NCI-H526 treated with DMSO at 0.1 percent for 48 hours (cell line): ENCODE results near the gene LCMT2.

Experiments used
- DNase-seq: peaks from one replicate; lab custom pipeline; 2025; lab: John Stamatoyannopoulos, UW

The LCMT2 gene, protein sequence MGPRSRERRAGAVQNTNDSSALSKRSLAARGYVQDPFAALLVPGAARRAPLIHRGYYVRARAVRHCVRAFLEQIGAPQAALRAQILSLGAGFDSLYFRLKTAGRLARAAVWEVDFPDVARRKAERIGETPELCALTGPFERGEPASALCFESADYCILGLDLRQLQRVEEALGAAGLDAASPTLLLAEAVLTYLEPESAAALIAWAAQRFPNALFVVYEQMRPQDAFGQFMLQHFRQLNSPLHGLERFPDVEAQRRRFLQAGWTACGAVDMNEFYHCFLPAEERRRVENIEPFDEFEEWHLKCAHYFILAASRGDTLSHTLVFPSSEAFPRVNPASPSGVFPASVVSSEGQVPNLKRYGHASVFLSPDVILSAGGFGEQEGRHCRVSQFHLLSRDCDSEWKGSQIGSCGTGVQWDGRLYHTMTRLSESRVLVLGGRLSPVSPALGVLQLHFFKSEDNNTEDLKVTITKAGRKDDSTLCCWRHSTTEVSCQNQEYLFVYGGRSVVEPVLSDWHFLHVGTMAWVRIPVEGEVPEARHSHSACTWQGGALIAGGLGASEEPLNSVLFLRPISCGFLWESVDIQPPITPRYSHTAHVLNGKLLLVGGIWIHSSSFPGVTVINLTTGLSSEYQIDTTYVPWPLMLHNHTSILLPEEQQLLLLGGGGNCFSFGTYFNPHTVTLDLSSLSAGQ

DNA sequence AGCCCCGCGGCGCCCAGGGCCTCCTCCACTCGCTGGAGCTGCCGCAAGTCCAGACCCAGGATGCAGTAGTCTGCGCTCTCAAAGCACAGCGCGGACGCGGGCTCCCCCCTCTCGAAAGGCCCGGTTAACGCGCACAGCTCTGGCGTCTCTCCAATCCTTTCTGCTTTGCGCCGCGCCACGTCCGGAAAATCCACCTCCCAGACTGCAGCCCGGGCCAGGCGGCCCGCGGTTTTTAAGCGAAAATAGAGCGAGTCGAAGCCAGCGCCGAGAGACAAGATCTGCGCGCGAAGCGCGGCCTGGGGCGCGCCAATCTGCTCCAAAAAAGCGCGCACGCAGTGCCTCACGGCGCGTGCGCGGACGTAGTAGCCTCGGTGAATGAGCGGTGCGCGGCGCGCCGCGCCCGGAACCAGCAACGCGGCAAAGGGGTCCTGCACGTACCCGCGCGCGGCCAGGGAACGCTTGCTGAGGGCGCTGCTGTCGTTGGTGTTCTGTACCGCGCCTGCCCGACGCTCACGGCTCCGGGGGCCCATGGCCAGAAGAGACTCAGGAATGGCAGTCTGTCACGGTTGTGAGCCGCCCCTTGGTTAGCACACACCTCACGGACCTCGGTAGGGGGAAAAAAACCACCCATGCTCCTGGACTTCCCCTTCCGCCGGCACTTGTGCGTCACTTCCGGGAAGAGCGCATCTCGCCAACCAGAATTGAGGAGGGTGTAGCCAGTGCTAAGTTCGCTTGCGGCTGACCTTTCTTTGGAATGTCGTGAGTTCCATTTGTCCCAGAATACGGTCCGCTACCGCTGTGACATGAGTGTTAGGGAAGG lies at the start of gene LCMT2:
TSS of gene LCMT2 (minus strand) at position 614 of the 820 bp plus-strand sequence. CDS start at position 530, 84 bp downstream.
- DNase-seq, result peak; percentile 87

- DNase-seq, result no peak
These were observed 48.2 kb upstream of the LCMT2 start for GRCh38 chr15:43378601-43379000.

DNA sequence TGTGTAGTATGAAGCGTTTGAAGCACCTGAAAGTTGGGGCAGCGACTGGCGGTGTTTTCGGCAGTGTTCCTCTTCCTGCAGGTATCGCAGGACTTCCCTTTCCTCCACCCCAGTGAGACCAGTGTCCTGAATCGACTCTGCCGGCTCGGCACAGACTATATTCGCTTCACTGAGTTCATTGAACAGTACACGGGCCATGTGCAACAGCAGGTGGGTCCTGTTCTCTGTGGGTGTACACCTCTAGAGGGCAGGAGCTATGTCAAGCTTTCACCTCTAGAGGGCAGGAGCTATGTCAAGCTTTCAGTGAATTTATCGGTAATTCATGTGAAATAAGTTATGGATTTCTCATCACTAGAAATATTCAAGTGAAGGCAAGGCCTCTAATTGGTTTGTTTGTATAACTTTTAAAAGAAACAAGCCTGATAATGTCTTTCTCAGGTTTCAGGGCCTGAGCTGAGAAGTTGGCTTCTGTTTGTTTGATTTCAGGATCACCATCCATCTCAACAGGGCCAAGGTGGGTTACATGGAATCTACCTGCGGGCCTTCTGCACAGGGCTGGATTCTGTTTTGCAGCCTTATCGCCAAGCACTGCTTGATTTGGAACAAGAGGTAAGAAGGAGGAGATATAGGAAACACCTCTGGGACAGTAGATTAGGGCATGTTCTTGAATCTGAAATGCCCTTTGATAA lies 45.8 kb upstream of the LCMT2 start:
- DNase-seq, result peak; percentile 42

DNA sequence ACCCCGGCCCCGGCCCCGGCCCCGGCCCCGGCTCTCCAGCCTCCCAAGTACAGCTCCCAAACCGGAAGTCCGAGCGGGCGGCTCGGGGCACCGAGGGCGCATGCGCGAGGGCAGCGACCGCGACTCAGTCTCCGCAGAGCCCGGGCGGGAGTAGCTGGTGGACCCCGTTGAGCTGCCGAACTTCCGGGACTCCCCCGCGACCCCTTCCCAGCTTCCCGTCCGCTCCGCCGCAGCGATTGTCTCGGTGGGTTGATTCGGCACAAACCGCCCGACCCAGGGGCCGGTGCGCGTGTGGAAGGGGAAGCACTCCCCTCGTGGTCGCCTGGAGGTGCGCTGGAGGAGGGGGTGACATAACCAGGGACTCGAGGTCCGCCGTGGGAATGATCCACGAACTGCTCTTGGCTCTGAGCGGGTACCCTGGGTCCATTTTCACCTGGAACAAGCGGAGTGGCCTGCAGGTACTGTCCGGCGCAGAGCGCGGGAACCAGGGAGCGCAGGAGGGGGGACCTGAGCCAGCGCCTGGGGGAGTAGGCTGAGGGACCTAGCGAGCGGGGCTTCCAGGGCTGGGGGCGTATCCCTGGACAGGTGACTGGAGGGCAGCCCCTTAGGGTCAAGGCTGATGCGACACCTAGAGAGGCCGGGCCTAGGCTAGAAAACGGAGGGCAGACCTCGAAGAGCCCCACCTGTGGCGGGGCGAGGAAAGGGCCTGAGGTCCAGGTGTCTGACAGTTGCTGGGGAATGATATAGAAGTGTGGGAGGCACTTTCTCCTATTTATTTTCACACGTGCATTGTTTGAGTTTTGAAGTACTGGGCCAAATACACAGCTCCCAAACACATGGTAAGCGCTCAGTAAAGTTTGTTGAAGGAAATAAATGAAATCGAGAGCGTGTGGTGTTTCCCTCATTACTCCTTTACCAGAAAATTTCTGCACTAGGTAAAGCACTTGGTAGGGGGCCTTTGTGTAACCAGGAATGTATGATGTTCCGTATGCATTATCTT lies 40.9 kb upstream of the LCMT2 start, which contains the start of the genes TUBGCP4 and ZSCAN29:
TSS of gene TUBGCP4 (plus strand) at position 127 of the 1,000 bp plus-strand sequence. CDS start at position 381, 254 bp downstream.
TSS of gene ZSCAN29 (minus strand) at position 69 of the 1,000 bp plus-strand sequence. CDS start 1,130 bp downstream, outside the sequence.
- peak; percentile 85 for DNase-seq

DNA sequence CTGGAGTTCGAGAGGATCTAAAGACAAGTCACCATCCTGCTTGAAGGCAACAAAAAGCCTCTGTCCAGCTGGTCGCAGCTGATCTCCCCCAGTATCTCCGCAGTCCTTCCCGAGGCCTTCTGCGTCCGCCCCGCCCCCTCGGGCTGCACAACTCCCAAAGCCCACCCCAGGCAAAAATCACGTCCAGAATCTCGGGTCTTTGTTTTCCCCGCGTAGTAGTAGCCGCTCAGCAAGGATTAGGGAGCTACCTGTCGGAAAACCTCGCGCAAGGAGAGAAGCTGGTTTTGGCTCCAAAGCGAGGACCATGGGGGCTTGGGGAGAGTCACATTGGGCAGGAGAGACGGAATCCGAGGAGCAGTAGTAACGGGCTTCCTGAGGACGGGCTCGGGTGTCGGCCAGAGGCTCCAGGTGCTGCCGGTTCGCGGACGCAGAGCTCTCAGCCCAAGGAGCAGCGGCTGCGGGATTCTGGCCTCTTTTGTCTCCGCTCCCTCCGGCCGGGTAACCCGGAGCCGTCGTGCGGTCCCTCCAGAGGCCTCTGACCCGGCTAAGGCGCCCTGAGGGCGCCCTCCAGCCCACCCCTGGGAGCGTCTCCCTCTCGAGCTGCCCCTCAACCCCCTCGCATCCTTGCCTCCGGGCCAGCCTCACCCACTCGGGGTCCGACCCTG lies 40.1 kb upstream of the LCMT2 start:
- no peak for DNase-seq

GRCh38 chr15:43361313-43361903 lies 31.0 kb upstream of the LCMT2 start:
- DNase-seq, result no peak

GRCh38 chr15:43360821-43361220 lies 30.4 kb upstream of the LCMT2 start:
- no peak for DNase-seq

DNA sequence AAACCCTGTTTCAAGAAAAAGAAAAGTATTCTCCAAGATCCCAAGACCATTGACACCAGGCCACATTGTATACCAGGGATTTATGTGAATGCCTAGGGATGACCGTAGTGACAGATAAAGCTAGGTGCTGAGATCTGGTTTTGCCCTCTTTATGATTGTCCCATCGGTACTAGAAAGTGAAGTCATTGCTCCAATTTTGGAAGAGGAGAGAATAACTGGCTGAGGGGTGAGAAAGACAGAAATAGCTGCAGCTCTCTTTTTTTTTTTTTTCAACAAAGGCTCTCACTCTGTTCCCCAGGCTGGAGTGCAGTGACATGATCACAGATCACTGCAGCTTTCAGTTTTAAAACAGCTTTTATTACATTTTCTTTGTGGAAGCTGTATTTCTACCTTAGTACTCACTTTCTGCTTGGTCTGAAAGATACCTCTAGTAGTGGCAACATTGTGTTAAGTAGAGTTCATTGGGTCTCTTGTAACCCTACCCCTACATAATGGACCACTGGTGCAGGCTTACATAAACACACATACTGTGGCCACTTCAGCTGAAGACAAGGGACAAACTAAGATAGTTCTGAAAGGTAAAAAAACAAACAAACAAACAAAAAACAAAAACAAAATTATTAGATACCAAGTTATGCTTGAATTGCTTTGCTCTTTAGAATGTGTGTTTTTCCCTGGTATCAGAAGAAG lies 22.5 kb upstream of the LCMT2 start:
- DNase-seq, result no peak

DNA sequence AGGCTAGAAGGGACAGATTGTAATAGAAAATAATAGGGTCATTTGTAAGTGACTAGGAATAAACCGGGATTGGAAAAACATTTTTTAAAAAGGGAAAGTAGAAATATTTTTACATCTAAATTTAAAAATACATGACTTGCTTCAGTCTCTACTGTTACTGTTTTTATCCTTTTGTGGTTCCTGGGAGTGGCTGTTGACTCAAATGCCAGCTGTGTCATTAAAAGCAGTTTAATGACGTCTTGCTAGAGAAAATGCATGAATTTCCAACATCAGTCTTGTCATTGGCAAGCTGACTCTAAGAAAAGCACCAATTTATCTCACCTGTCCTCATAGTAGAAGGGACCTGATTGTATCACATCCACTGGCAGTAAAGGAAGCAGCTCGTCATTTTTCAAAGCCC lies 16.7 kb upstream of the LCMT2 start:
- DNase-seq, result no peak

- no peak for DNase-seq
These were observed 15.9 kb upstream of the LCMT2 start for GRCh38 chr15:43346305-43346704.

DNA sequence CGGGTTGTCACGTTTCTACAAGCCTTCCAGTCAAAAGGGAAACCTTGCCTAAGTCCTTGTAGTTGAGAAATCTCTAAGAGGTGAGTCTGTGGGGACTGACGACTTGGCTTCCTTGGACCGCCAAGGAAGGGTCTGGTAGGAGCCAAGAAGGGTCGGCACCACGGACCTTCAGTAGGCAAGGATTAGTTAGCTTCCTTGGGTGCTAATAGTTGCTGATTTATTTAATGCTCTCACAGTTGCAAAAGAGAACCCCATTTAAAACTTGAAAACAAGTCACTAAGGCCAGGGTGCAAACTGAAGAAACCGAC lies 361 bp upstream of the LCMT2 start:
- no peak for DNase-seq

GRCh38 chr15:43329217-43329959 lies 985 bp downstream of the LCMT2 start:
- DNase-seq, result no peak

DNA sequence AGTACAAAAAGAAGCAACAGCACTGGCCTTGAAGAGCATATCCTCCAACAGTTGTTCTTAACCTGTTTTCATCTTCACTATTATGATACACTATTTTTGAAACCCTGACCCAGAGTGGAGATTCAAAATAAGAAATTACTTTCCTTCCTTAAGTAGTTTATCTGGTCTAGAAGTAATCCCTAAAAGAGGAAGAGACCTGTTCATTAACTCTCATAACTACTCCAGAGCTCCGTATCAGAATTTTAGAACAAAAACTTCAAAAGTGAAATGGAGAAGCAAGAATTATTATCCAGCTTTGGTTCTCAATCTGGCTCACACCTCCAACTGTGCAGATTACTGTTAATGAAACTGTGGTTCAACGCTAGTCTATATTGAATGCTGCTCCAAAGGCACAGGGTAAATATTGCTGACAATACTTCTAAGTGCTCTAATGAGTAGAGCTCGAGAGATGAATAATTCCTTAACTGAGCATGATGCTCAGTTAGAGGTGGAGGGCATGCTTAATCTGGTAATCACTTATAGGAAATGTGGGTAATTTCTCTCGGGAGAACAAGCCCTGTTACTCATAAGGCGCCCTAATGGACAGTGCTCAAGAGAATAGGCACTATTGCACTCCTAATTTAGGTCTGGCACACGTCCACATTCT lies 5.2 kb downstream of the LCMT2 start:
- DNase-seq, result no peak

GRCh38 chr15:43318990-43319771 lies 11.2 kb downstream of the LCMT2 start:
- DNase-seq, result no peak

DNA sequence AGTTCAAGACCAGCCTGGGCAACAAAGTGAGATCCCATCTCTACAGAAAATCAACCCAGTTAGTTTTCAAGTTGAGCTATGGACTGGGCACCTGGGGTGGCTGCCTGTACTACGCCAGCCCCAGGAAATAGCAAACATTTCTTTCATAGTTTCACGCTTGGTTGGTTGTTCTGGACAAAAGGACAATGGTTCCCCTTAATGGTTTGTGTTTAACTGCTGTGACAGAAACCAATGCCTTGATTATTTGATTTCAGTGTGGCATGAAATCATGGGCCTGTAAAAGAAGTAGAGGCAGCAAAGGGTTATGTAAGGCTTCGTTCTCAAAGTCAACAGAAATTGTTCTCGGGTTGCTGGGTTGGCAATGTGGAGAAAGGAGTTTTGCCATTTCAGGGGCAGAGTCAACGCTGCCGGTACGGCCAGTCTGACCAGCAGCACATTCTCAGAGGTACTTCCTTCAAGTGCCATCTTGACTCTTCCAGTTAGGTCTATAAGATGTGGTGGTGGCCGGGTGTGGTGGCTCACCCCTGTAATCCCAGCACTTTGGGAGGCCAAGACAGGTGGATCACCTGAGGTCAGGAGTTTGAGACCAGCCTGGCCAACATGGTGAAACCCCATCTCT lies 12.7 kb downstream of the LCMT2 start:
- no peak for DNase-seq

DNA sequence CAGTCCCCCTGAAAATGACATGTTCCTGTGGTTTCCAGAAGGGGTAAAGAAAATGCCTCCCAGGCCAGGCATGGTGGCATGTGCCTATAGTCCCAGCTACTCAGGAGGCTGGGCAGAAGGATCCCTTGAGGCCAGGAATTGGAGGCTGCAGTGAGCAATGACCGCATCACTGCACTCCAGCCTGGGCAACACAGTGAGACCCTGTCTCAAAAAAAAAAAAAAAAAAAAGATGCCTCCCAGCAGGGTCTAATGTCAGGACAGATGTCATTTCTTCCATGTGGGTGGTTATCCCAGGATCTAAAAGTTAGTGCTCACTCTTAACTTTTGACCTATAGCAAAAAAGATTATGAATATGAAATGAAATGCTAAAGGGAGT lies 13.4 kb downstream of the LCMT2 start:
- DNase-seq, result no peak
